ENCODE data around the gene EMX1.
A peak's percentile ranks its signal among the peaks of the same experiment; 100 is the strongest.

Gene EMX1

DNA sequence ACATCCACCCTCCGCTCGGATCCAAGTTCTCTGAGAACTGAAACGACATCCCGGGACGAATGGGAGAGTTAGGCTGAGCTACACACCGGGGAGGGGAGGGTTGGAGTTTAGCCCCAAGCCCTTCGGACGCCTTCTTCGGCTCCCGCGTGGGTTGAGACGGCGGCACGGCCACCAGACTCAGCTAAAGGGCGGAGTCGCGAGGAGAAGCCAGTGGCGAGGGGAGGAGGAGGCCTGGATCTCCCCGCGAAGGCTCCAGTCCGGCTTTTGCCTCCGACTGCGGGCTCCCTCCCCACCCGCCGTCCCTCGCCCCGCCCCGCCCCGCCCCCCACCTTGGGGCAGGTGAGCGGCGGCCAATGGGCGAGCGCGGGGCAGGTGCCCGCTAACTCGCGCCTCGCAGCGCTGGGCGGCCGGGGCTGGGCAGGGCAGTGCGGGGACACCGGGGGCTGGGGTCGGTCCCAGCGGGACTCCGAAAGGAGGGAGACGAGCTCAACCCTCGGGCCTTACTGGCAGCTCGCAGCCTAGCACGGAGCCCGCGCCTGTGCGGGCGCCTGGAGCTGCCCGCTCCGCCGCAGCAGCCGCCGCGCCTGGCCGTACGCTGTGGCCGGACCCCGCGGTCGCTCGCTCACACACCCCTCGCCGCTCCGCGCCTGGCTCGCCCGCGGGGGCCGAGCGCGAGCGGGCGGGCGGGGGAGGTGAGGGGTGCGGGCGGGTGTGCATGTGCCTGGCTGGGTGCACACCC is at the start of gene EMX1:
Gene EMX1, plus strand, starts transcription at position 382 of the 739 bp plus-strand sequence. Its CDS starts 334 bp downstream, at position 716.
- peak; percentile 63 for DNase-seq

DNA sequence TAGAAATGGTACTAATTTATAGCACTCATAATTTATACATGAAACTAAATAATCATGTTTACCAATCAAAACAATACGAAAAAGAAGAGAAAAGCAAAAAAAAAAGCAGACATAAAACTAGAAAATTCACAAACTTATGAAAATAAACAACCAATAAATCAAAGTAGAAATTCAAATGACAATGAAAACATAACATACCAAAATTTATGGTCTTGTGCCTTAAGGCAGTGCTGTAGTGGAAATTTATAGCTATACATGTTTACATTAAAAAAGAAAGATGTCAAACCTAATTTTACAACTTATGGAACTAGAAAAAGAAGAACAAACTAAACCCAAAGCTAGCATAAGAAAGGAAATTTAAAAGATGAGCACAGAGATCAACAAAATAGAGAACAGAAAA is 46.3 kb upstream of the EMX1 start:
- no peak for DNase-seq

DNA sequence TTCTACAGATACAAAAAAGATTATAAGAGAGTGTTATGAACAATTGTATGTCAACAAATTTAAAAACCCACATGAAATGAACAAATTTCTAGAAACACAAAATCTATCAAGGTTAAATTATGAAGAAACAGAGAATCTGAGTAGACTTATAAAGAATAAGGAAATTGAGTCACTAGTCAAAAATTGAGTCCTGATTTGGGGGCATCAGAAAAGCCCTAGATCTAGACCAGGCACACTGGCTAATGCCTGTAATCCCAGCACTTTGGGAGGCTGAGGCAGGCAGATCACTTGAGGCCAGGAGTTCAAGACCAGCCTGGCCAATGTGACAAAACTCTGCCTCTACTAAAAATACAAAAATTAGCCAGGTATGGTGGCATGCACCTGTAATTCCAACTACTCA is 45.4 kb upstream of the EMX1 start:
- no peak for DNase-seq

DNA sequence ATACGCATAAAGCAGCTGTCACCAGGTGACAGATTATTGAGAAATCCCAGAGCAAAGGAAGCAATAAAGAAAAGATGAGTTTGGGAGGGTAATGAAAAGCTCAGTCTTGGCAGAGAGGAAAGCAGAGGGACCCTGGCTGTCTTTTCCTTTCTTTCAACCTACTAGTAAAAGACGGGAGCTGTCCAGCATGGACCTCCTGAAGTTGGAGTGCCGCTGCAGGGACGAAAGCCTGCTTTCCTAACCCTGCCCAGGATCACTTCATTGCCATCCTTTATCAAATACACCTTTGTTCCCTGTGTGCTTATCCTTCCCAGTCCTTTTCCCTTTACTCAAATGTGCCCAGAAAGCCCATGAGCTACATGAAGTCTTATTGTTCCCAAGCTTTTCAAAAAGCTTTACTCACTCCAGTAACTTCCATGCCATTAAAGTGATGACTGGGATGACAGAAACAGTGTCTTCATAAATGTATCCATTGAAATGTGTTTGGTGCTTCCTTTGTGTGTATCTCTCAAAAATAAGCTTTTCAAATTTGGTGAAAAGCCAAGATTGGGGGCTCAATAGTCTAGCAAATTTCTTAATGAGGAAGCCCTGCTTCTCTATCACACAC is 33.9 kb upstream of the EMX1 start:
- no peak for DNase-seq

DNA sequence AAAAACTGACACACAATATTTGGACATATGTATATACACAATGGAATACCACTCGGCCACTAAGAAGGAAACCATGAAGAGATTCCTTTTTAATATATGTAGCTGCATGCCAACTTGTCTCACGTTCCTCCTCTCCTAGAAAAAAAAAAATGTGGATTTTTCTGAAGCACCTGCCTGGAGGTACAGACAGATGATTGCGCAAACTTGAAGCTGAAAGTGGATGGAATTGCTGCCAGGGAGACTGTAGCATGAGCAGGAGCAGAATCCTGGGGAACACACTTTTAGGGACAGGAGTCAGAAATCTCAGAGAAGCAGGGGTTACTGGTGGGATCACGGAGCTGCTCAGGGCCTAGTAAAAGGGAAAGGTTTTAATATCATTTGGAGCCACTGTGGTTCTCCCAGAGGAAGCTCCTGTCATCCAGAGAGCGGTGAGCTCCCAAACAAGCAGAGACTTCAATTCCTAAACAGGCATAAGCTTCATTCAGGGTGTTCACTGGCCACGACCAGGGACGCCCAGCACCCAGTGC is 30.8 kb upstream of the EMX1 start:
- DNase-seq: no peak

DNA sequence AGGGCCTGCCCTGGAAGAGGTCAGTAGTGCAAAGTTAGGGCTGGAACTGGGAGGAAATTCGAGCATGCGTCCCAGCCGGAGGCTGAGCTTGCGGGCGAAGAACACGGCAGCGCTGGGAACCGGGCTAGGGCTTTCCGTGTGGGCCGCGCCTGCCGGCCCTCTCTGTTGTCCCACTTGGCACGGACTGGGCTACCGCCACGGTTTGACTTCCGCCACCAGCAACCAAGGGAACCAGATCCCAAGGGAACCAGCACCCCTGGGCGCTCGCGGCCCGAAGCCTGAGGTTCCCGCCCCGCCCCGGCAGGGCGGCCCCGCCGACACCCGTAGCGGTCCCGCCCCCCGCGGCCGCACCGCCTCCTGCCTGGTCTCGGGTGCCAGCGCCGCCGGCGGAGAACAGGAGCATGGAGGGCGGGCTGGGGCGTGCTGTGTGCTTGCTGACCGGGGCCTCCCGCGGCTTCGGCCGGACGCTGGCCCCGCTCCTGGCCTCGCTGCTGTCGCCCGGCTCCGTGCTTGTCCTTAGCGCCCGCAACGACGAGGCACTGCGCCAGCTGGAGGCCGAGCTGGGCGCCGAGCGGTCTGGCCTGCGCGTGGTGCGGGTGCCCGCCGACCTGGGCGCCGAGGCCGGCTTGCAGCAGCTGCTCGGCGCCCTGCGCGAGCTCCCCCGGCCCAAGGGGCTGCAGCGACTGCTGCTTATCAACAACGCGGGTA is 30.1 kb upstream of the EMX1 start, which contains the start of gene SPR:
Gene SPR, plus strand, starts transcription at position 377 of the 708 bp plus-strand sequence. Its CDS starts 25 bp downstream, at position 402.
- DNase-seq: peak; percentile 64

DNA sequence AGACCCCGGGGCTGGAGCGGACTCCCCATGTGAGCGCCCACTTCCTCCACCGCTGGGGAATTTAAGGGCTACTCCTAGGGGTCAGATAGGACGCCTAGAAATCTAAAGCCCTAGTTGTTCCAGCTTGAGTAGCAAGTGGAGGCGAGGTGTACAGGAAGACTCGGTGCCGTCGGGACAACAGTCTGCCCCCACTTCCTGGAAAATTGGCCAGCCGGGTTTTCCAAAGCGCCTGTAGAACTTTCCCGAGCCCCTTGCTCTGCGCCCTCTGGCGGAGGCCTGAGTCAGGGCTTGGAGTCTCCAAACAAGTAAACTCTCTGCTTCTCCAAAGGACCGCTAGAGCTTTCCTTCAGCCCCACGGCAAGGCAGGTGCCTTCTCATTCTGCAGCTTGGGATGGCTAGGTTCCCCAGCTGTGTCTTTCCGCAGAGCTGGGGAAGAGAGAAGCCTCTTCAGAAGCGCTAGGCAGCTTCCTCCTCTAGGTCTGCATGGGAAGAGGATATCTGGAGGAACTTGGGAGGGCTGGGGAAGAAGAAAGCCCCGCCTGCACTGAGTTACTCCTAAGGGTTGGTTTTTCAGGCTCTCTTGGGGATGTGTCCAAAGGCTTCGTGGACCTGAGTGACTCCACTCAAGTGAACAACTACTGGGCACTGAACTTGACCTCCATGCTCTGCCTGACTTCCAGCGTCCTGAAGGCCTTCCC is 29.4 kb upstream of the EMX1 start:
- peak; percentile 60 for DNase-seq

DNA sequence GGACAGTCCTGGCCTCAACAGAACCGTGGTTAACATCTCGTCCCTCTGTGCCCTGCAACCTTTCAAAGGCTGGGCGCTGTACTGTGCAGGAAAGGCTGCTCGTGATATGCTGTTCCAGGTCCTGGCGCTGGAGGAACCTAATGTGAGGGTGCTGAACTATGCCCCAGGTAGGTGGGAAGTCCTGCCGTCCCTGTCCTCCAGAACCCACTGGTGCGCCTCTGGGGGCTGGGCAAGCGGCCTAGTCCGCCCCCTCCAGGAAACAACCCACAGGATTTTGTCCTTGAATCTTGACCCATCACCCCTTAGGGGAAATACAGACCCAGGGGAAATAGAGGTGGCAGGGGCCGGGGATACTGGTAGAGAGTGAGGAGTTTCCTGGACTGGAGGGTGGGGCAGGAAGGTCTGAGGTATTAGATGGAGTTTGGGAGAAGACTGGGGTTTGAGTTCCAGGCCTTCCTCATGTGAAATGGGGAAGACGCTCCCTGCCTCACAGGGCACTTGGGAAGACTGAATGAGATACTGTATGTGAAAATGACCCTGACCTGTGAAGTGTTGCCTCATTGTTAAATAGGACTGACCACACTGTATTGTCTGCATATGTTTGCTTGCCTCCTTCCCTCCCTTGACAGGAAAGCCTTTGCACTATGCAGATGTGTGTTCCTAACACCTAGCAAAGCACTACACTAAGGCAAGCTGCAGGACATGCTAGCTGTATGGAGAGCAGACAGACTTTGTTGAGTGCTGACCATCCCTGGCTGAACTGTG is 28.7 kb upstream of the EMX1 start:
- DNase-seq: no peak

DNA sequence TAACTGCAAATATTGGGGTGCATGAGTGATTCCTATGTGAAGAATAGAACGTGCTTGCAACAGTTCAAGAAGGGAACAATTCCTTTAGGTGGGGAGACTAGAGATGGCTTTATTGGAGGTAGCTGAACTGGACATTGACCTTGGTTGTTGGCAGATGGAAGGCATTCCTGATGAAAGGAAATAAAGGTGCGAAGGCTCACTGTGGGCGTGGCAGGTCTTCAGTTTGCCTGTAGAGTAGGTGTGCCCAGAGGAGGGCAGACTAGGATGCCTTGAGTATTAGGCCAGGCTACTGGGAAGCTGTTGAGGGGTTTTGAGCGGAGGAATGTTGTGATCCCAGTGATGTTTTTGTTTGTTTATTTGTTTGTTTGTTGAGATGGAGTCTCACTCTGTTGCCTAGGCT is 27.3 kb upstream of the EMX1 start:
- DNase-seq: no peak

DNA sequence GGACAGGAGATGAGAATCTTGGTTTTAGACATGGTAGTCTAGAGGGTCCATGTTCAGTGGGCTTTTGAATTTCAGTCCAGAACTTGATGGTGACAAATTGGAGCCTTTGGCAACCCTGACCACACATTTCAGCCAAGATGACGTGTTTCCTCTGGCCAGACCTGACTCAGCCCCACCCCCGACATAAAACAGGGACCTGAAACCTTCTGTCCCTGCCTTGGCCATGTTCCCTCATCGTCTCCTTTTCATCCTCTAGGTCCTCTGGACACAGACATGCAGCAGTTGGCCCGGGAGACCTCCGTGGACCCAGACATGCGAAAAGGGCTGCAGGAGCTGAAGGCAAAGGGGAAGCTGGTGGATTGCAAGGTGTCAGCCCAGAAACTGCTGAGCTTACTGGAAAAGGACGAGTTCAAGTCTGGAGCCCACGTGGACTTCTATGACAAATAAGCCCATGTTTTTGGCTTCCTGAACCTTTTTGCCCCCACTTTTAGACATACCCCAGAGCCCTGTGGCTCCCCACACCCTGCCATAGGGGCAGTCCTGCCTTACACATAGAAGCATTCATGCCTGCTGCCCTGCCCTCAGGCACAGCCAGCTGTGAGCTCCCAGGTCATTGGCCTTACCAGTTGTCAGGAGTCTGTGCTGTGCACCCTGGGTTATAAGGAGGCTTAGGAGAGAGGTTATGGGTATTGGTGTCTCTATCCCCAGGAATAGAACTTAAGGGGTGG is 26.1 kb upstream of the EMX1 start:
- DNase-seq: no peak

DNA sequence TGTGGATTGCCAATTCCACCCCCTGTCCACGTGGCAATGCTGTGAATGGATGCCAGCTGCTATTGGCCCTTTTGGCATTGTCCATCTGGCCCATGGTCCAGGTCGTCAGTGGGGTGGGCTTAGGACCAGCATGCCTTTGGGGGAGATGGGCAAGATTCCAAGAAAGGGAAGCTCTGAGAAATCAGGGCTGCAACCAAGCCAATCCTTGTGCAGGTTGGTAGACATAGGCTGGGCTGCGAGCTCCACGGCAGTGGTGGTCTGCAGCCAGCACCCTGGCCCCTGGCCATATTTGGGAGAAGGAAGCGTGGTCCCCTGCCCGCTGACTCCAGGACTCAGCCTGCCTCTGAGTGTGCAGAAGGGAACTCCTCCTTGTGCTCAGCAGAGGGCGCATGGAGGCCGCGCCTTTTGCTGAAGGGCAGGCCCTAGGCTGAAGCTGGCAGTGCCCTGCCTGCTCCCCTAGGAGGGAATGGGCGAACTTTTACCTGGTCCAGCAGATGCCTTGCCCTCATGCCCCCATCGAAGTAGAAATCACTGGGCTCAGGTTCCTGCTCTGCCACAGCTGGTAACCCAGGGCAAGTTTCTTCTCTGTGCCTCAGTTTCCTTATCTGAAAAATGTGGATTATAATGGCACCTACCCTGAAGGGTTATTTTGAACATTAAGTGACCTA is 24.7 kb upstream of the EMX1 start:
- DNase-seq: peak; percentile 58

DNA sequence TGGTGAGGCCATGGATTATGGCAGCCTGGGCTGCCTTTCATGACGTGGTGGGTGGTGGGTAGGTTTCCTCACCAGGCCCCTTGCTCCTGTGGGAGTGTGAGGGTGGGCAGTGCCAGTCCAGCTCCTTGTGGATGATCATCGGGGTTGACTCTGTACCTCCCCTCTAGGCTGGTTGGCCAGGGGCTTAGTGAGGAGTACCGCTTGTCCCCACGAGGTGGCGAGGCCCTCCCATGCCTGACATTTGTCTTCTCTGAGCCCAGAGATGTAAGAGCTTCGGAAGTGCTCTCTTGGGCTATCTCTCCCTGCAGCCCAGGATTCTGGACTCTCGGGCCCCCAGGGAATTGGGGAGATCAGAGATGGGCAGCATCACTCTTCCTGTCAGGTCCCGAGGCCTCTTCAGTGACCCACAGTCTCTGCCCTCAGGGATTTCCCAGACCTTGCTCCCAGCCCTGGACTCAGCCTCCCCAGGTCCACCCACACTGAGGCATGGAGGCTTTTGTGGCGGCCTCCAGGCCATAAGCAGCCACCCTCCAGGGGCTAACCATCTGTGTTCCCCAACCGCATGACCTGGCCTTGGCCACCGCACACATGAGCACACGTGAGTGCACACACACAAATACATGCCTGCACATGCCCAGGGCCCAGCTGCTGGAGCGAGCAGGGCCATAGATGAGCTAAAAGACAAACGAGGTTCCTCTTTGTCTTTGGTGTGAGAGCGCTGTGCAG is 23.6 kb upstream of the EMX1 start:
- peak; percentile 38 for DNase-seq

DNA sequence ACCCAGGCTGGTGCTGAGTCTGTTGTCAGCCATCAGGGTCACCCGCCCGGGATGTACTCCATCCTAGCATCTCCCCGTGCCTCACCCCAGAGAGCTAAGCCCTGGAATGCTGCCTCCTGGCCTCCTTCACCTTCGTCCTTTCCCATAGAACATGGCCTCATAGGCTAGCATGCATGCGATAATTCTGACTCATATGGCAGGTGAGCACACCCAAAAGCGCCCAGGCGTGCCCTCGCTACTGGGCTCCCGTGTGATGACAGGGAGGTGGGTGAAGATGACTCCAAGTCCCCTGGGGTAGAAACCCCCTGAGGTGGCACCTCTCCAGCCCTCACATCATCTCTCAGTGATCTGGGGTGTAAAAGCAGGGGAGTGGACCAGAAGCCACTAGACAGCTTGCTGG is 22.8 kb upstream of the EMX1 start:
- DNase-seq: no peak

DNA sequence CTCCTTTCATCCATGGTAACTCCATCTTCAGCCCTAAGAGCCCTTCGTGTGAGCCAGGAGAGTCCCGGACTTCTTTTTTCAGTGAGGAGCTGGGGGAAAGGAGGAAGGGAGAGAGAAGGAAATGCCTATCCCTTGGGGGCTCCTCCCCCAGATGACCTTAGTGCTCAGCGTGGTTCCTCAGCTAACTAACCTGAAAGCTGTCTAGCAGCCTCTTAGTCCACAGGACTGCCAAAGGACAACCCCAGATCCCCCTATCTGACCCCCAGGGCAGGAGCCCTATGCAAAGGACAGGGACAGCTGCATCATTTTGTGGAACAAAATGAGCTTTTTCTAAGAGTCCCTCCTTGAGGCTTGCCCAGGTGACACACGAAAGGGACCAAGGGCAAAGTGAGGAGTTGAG is 22.2 kb upstream of the EMX1 start:
- no peak for DNase-seq

DNA sequence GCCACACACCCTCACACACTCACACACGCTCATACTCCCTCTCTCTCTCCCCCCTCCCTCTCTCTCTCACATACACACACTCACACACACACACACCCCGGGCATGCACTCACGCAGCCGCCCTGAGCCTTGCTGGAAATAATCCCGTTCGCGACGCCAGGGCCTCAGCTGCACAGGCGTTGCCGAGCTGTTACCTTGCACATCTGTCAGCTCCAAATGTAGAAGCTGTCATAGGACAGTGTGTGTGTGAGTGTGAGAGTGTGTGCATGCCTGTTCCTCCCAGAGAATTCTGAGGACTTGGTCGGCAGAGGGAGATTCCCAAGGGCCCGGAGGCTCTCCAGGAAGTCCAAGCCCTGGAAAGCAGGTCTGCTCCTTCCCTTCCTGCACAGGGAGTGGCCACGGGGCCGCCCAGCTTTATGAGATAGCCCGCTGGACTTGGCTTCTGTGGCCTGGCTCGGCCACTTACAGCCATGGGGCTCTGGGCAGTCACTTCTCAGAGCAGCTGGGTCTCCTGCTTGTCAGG is 21.5 kb upstream of the EMX1 start:
- no peak for DNase-seq

DNA sequence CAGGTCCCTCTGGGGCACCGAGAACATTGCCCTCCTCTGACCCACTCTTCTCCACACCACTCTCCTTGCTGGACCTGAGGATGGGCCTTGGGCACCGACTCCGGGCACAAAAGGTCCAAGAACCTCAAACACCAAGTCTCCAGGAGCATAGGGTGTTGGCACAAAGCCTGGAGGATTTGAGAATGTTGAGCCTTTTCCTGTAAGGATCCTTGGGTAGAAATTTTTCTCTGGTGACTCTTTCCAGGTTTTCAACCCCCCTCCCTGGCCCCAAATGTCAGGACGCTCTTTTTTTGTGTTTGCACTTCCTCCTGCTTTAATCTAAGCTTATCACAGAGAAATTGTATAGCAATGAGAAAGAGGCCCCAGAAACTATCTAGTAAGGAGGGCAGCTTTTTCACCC is 20.9 kb upstream of the EMX1 start:
- DNase-seq: no peak

DNA sequence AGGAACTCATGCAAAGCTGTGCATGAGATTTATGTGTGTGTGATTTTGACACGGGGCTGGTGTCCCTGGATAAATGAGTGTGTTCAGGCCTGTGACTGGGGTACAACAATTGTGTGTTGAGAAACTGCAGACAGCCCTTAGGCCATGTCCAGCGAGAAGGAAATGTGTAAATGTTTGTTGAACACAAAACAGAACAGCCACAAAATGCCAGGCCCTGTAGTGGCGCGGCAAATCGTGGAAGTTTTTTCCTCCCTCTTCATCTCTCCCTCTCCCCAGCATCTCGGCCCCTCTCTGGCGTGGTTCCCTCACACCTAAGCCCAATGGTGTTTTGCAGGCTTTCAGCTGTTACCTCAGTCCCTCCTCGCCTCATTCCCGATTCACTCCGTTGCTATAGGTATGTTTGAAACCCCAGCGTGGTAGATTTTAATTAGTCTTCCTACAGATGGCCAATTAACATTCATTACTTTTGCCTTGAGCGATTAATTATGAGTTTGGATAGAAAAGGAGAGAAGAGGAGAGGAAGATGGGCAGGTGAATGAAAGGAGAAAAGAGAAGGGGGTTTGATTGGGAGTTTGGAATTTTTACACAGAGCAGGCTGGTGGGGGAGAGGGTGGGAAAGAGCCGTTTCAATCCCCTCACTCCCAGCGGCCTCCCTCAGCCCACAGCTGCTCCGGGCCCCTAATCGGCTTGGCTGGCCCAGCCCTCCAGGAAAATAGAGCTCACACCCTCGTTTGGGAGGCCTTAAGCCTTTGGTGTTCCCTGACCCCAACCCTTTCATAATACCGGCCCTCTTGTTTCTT is 19.3 kb upstream of the EMX1 start:
- DNase-seq: no peak

DNA sequence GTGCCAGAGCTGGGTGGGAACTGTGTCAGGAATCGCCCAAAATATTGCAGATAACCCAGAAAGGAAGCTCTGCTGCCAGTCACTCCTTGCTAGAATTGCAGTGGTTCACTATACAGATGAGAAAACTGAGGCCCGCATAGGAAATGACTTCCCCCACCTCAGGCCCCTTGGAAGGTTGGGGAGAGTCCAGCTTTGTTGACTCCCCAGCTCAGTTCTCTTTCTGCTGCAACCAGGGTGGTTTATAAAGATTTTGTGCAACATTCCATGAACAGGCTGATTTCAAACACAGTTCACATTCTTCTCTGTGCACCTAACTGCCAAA is 18.8 kb upstream of the EMX1 start:
- DNase-seq: no peak

DNA sequence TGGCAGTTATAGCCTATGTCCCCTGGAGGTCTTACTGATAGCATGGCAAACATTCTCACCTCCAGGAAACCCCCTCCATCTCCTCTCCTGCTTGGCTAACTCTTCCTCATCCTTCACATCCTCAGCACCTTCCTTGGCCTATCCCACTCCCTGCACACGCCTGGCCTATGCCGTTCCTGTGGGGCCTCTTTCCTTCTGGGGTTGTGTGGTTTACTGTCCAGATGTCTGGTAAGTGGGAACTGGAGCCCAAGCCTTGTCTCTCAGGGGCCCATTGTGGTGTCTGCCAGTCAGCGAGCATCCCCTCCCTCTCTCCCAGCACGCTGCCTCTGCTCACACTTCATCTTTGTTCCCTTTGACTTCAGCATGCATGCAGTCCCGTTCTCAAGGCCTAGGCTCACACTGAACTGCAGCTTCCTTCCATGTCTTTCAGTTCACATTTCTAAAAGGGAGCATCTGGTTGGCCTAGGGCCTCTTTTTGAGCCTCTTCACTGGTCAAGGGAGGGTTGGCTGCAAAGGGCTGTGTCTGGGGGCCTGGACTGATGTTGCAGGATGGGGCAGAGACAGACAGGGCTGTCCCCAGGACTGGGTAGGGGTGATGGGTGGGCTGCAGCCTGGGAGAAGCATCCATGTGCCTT is 17.0 kb upstream of the EMX1 start:
- DNase-seq: no peak

Measured in activated T-cell treated with anti-CD3 and anti-CD28 coated beads, Interleukin-2, amount 50 U/mL, for 1 hour (primary cell).